H9 (cell line): ENCODE results near the gene GARIN5A. TPM values are rescaled to one million over a fixed set of nuclear protein-coding genes. Genes with fewer than 3 reads are reported as not detected.
A peak's percentile ranks its signal among the peaks of the same experiment; 100 is the strongest.

Source experiments
- DNase-seq: peaks from one replicate; pipeline ENCODE4 v3.0.0-alpha.2; 2017
- H2AFZ ChIP-seq: one replicate; pipeline ENCODE4 v1.6.1; 2013; ENCODE audit warnings: mild to moderate bottlenecking, low read length, control low read depth, moderate library complexity
- H2AK5ac ChIP-seq: 2 replicates; pipeline ENCODE4 v1.6.1; 2013; ENCODE audit warnings: low read length, control low read depth, mixed read lengths; ENCODE audit not compliant: insufficient read length
- H2BK120ac ChIP-seq: one replicate; pipeline ENCODE4 v1.6.1; 2013; ENCODE audit warnings: low read depth, mild to moderate bottlenecking, low read length, control low read depth, inconsistent platforms; ENCODE audit not compliant: poor library complexity, severe bottlenecking
- H2BK12ac ChIP-seq: 2 replicates; pipeline ENCODE4 v1.6.1; 2013; ENCODE audit warnings: low read length, control low read depth, mixed read lengths, low read depth; ENCODE audit not compliant: insufficient read length
- H2BK15ac ChIP-seq: 2 replicates; pipeline ENCODE4 v1.6.1; 2013; ENCODE audit warnings: low read depth, low read length, control low read depth
- H2BK20ac ChIP-seq: one replicate; pipeline ENCODE4 v1.6.1; 2013; ENCODE audit warnings: low read depth, mild to moderate bottlenecking, low read length, control low read depth, inconsistent platforms; ENCODE audit not compliant: poor library complexity, severe bottlenecking
- H2BK5ac ChIP-seq: 2 replicates; pipeline ENCODE4 v1.6.1; 2013; ENCODE audit warnings: low read length, control low read depth, mixed read lengths; ENCODE audit not compliant: insufficient read length
- H3K14ac ChIP-seq: 2 replicates; pipeline ENCODE4 v1.6.1; 2013; ENCODE audit warnings: low read length, control low read depth; ENCODE audit not compliant: insufficient read depth
- H3K18ac ChIP-seq: 2 replicates; pipeline ENCODE4 v1.6.1; 2013; ENCODE audit warnings: low read depth, mild to moderate bottlenecking, mixed read lengths, low read length, control low read depth; ENCODE audit not compliant: insufficient read length
- H3K23ac ChIP-seq: 2 replicates; pipeline ENCODE4 v1.6.1; 2013; ENCODE audit warnings: low read length, control low read depth, mixed read lengths, low read depth; ENCODE audit not compliant: insufficient read length
- H3K23me2 ChIP-seq: 2 replicates; pipeline ENCODE4 v1.6.1; 2013; ENCODE audit warnings: low read depth, mild to moderate bottlenecking, mixed read lengths, low read length, control low read depth; ENCODE audit not compliant: insufficient read length, poor library complexity, severe bottlenecking
- H3K27ac ChIP-seq: 2 replicates; pipeline ENCODE4 v1.5.1; 2013; ENCODE audit warnings: low read length, control low read depth, mixed read lengths, low read depth; ENCODE audit not compliant: insufficient read length
- H3K27me3 ChIP-seq: 2 replicates; pipeline ENCODE4 v1.6.1; 2013; ENCODE audit warnings: low read length, control low read depth, inconsistent platforms; ENCODE audit not compliant: insufficient read depth
- H3K4ac ChIP-seq: 2 replicates; pipeline ENCODE4 v1.6.1; 2013; ENCODE audit warnings: low read depth, mild to moderate bottlenecking, control low read depth, inconsistent platforms, low read length, moderate library complexity
- H3K4me1 ChIP-seq: 2 replicates; pipeline ENCODE4 v1.6.1; 2013; ENCODE audit warnings: low read length, control low read depth, inconsistent platforms; ENCODE audit not compliant: insufficient read depth
- H3K4me2 ChIP-seq: 2 replicates; pipeline ENCODE4 v1.6.1; 2013; ENCODE audit warnings: low read length, control low read depth, mixed read lengths; ENCODE audit not compliant: insufficient read length, insufficient read depth
- H3K56ac ChIP-seq: 2 replicates; pipeline ENCODE4 v1.6.1; 2013; ENCODE audit warnings: low read depth, mild to moderate bottlenecking, mixed read lengths, low read length, control low read depth; ENCODE audit not compliant: insufficient read length
- H3K79me1 ChIP-seq: 2 replicates; pipeline ENCODE4 v1.6.1; 2013; ENCODE audit warnings: low read depth, mild to moderate bottlenecking, moderate library complexity, low read length, control low read depth, inconsistent platforms; ENCODE audit not compliant: insufficient read depth, poor library complexity, severe bottlenecking
- H3K79me2 ChIP-seq: 2 replicates; pipeline ENCODE4 v1.6.1; 2013; ENCODE audit warnings: low read length, control low read depth, inconsistent platforms; ENCODE audit not compliant: insufficient read depth
- H3K9ac ChIP-seq: 2 replicates; pipeline ENCODE4 v1.6.1; 2013; ENCODE audit warnings: low read length, control low read depth, mixed read lengths; ENCODE audit not compliant: insufficient read length; ENCODE audit errors: extremely low read depth
- H3K9me3 ChIP-seq: one replicate; pipeline ENCODE4 v1.6.1; 2013; ENCODE audit warnings: low read depth, low read length, inconsistent platforms; ENCODE audit not compliant: control insufficient read depth
- H3T11ph ChIP-seq: one replicate; pipeline ENCODE4 v1.6.1; 2013; ENCODE audit warnings: mild to moderate bottlenecking, low read length, control low read depth, inconsistent platforms
- H4K20me1 ChIP-seq: one replicate; pipeline ENCODE4 v1.6.1; 2013; ENCODE audit not compliant: control insufficient read depth, insufficient read length, insufficient read depth
- H4K5ac ChIP-seq: 2 replicates; pipeline ENCODE4 v1.6.1; 2013; ENCODE audit warnings: low read depth, mild to moderate bottlenecking, mixed read lengths, low read length, control low read depth; ENCODE audit not compliant: insufficient read length
- H4K8ac ChIP-seq: replicated peaks from 2 replicates; pipeline ENCODE4 v1.6.1; 2013; ENCODE audit warnings: low read length, control low read depth, mixed read lengths, low read depth; ENCODE audit not compliant: insufficient read length
- H4K91ac ChIP-seq: 2 replicates; pipeline ENCODE4 v1.6.1; 2013; ENCODE audit warnings: low read depth, mild to moderate bottlenecking, moderate library complexity, mixed read lengths, low read length, control low read depth; ENCODE audit not compliant: insufficient read length
- H3K27ac Mint-ChIP-seq, 3 experiments: 2 replicates in 2 of 3; 3 replicates in 1 of 3; pipeline ENCODE4 v1.8.0; 2020 to 2021; ENCODE audit warnings: mixed read lengths in 3 of 3, mild to moderate bottlenecking in 1 of 3, moderate library complexity in 1 of 3
- H3K27me3 Mint-ChIP-seq: 2 replicates; pipeline ENCODE4 v1.8.0; 2021; ENCODE audit warnings: low read depth, mild to moderate bottlenecking, moderate library complexity, mixed read lengths
- H3K36me3 Mint-ChIP-seq, 3 experiments: 2 replicates in 2 of 3; 3 replicates in 1 of 3; pipeline ENCODE4 v1.8.0; 2020 to 2021; ENCODE audit warnings: low read depth in 3 of 3, mixed read lengths in 3 of 3; ENCODE audit not compliant: insufficient read depth in 1 of 3
- H3K4me1 Mint-ChIP-seq, 2 experiments: 2 replicates each; pipeline ENCODE4 v1.8.0; 2020; ENCODE audit warnings: mixed read lengths in 2 of 2
- H3K4me3 Mint-ChIP-seq, 2 experiments: 2 replicates in 1 of 2; 3 replicates in 1 of 2; pipeline ENCODE4 v1.8.0; 2020 to 2021; ENCODE audit warnings: mild to moderate bottlenecking in 2 of 2, mixed read lengths in 2 of 2, moderate library complexity in 1 of 2
- H3K9me3 Mint-ChIP-seq, 2 experiments: 2 replicates in 1 of 2; 3 replicates in 1 of 2; pipeline ENCODE4 v1.8.0; 2020; ENCODE audit warnings: mild to moderate bottlenecking in 2 of 2, mixed read lengths in 2 of 2, moderate library complexity in 1 of 2
- CTCF ChIP-seq: fragments of 200-600 bp; sonication (generic); conservative IDR thresholded peaks from 3 replicates; pipeline ENCODE4 v1.8.0; 2021; ENCODE audit warnings: antibody characterized with exemption, mild to moderate bottlenecking
- WGBS: extraction: QIAGEN DNeasy Blood & Tissue Kit; methylation state at CpG from one replicate; pipeline ENCODE4 v1.1.7; 2013; ENCODE audit warnings: missing lambda C conversion rate, low lambda C conversion rate, mixed read lengths; ENCODE audit not compliant: insufficient read length; ENCODE audit errors: extremely low coverage; 5-methylcytosine and 5-hydroxymethylcytosine counted together
- total RNA-seq: library from RNA; stranded (reverse); gene quantifications from 2 replicates; pipeline ENCODE4 v1.2.1, GENCODE V29; 2021

Gene GARIN5A
- total RNA-seq, 1 experiment from 2014 or later, result 9.5 TPM

GRCh38 chr19:50423279-50424113 is 53.2 kb downstream of the GARIN5A start:
- no peaks in the 10 kb centered on the region for H3K79me1 ChIP-seq
- H3K9me3 ChIP-seq, result no peaks in the 10 kb centered on the region
- H2BK5ac ChIP-seq, result no peak overlapping the region
- Mint-ChIP-seq H3K9me3 (peaks cover 0 to 3% of the 10 kb centered on the region in 2 experiments; a peak in 1 of 5 replicates), H3K4me1 (peaks cover 16 to 17% of the 10 kb centered on the region in 2 experiments), H3K36me3 (peaks cover 0 to 22% (median 7%) of the 10 kb centered on the region in 3 experiments; a peak in 4 of 7 replicates), H3K27ac (peak overlapping the region in 2 of 3 experiments; percentile 44 to 70; a peak in 2 of 7 replicates), H3K27me3 (peaks cover 8% of the 10 kb centered on the region), H3K4me3 (no peak overlapping the region; a peak in 1 of 5 replicates)
- no peak overlapping the region for H2AK5ac ChIP-seq
- no peaks in the 10 kb centered on the region for H4K20me1 ChIP-seq
- no peak overlapping the region for H4K5ac ChIP-seq
- H3K79me2 ChIP-seq, result peaks cover 3% of the 10 kb centered on the region; the same call in 1 of the 2 replicates
- no peak overlapping the region for H3K9ac ChIP-seq
- no peak overlapping the region for H3K56ac ChIP-seq
- H4K8ac ChIP-seq, result no peak overlapping the region
- no peak overlapping the region for H3K18ac ChIP-seq
- H2BK120ac ChIP-seq, result no peak overlapping the region
- H3K4me1 ChIP-seq, result no peaks in the 10 kb centered on the region
- H3K23me2 ChIP-seq, result peaks cover 12% of the 10 kb centered on the region
- no peak overlapping the region for H2AFZ ChIP-seq
- no peaks in the 10 kb centered on the region for H3K27me3 ChIP-seq
- H2BK20ac ChIP-seq, result no peak overlapping the region
- H3K4ac ChIP-seq, result no peak overlapping the region
- no peak overlapping the region for H3K27ac ChIP-seq
- TF ChIP-seq CTCF, result no peak
- H2BK12ac ChIP-seq, result no peak overlapping the region
- no peak overlapping the region for H3T11ph ChIP-seq
- WGBS, result no CpG with 5 or more reads among the region's 22 CpGs
- H4K91ac ChIP-seq, result no peak overlapping the region
- no peak overlapping the region for H3K23ac ChIP-seq
- H3K4me2 ChIP-seq, result no peak overlapping the region
- DNase-seq, result no peak
- no peak overlapping the region for H3K14ac ChIP-seq
- no peak overlapping the region for H2BK15ac ChIP-seq
